DMS79 (cell line): ENCODE measurements around the gene LRAT.
"Not testable (repeated sequence)": the region's sequence is repeated elsewhere in the genome, so short reads cannot be mapped to it uniquely, and the experiment has no call there.

Experiments used
- DNase-seq: peaks from one replicate; lab custom pipeline; 2025; lab: John Stamatoyannopoulos, UW

The LRAT gene

GRCh38 chr4:154743683-154744340, at the start of gene LRAT:
LRAT (plus strand) TSS chr4:154744000; CDS start chr4:154744327, 327 bp downstream.
- DNase-seq, result no peak

GRCh38 chr4:154707877-154708276, 35.9 kb upstream of the LRAT start:
- DNase-seq, result no peak

- no peak for DNase-seq
Measured at GRCh38 chr4:154709550-154709949, 34.2 kb upstream of the LRAT start.

GRCh38 chr4:154711522-154711921, 32.3 kb upstream of the LRAT start:
- DNase-seq, result no peak

- no peak for DNase-seq
Measured at GRCh38 chr4:154714339-154715040, 29.3 kb upstream of the LRAT start.

- no peak for DNase-seq
Measured at GRCh38 chr4:154719087-154719486, 24.7 kb upstream of the LRAT start.

- no peak for DNase-seq
Measured at GRCh38 chr4:154720123-154720522, 23.7 kb upstream of the LRAT start.

GRCh38 chr4:154720618-154721267, 23.1 kb upstream of the LRAT start:
- no peak for DNase-seq

GRCh38 chr4:154722262-154722661, 21.5 kb upstream of the LRAT start:
- no peak for DNase-seq

GRCh38 chr4:154723601-154724000, 20.2 kb upstream of the LRAT start:
- not testable (repeated sequence) for DNase-seq

- no peak for DNase-seq
Measured at GRCh38 chr4:154727540-154727939, 16.3 kb upstream of the LRAT start.

GRCh38 chr4:154731756-154732155, 12.0 kb upstream of the LRAT start:
- DNase-seq, result no peak

- no peak for DNase-seq
Measured at GRCh38 chr4:154732669-154733068, 11.1 kb upstream of the LRAT start.

- no peak for DNase-seq
Measured at GRCh38 chr4:154736770-154737169, 7.0 kb upstream of the LRAT start.

- DNase-seq, result no peak
Measured at GRCh38 chr4:154738426-154738825, 5.4 kb upstream of the LRAT start.

- no peak for DNase-seq
Measured at GRCh38 chr4:154739111-154739510, 4.7 kb upstream of the LRAT start.

GRCh38 chr4:154740462-154740861, 3.3 kb upstream of the LRAT start:
- DNase-seq, result no peak

GRCh38 chr4:154741131-154741665, 2.6 kb upstream of the LRAT start:
- no peak for DNase-seq

- DNase-seq, result no peak
Measured at GRCh38 chr4:154741922-154742850, 1.6 kb upstream of the LRAT start.

- no peak for DNase-seq
Measured at GRCh38 chr4:154744341-154744926, 634 bp downstream of the LRAT start.

- no peak for DNase-seq
Measured at GRCh38 chr4:154757713-154758112, 13.9 kb downstream of the LRAT start.
